ENCODE data around the gene MARVELD1.

MARVELD1 gene

GRCh38 chr10:97721871-97722780 lies 8.6 kb downstream of the MARVELD1 start:
- in situ Hi-C loops (cut with MboI; ENCODE audit: low sequenced_read_pairs, unreplicated experiment) = no loop called here
- DNase-seq (ENCODE audit: low spot score) = no peak
- no peak for TF ChIP-seq CTCF (IDR thresholded peaks at IDR 0.05; ENCODE audit: borderline replicate concordance, control extremely low read depth, extremely low read depth, insufficient read depth, missing control alignments)

- in situ Hi-C loops (cut with MboI; ENCODE audit: low sequenced_read_pairs, unreplicated experiment) = no loop called here
- TF ChIP-seq CTCF (IDR thresholded peaks at IDR 0.05; ENCODE audit: borderline replicate concordance, control extremely low read depth, extremely low read depth, insufficient read depth, missing control alignments) = no peak
- no peak for DNase-seq (ENCODE audit: low spot score)
Measured at GRCh38 chr10:97723001-97723400, 9.5 kb downstream of the MARVELD1 start.

- no peak for DNase-seq (ENCODE audit: low spot score)
- in situ Hi-C loops (cut with MboI; ENCODE audit: low sequenced_read_pairs, unreplicated experiment) = no loop called here
- TF ChIP-seq CTCF (IDR thresholded peaks at IDR 0.05; ENCODE audit: borderline replicate concordance, control extremely low read depth, extremely low read depth, insufficient read depth, missing control alignments) = no peak
Measured at GRCh38 chr10:97724341-97724941, 10.9 kb downstream of the MARVELD1 start.

GRCh38 chr10:97726636-97727178 lies 13.2 kb downstream of the MARVELD1 start:
- in situ Hi-C loops (cut with MboI; ENCODE audit: low sequenced_read_pairs, unreplicated experiment) = no loop called here
- TF ChIP-seq CTCF (IDR thresholded peaks at IDR 0.05; ENCODE audit: borderline replicate concordance, control extremely low read depth, extremely low read depth, insufficient read depth, missing control alignments) = no peak
- no peak for DNase-seq (ENCODE audit: low spot score)

- in situ Hi-C loops (cut with MboI; ENCODE audit: low sequenced_read_pairs, unreplicated experiment) = no loop called here
- TF ChIP-seq CTCF (IDR thresholded peaks at IDR 0.05; ENCODE audit: borderline replicate concordance, control extremely low read depth, extremely low read depth, insufficient read depth, missing control alignments) = no peak
- no peak for DNase-seq (ENCODE audit: low spot score)
Measured at GRCh38 chr10:97729014-97729413, 15.5 kb downstream of the MARVELD1 start.

GRCh38 chr10:97731346-97732051 lies 18.0 kb downstream of the MARVELD1 start:
- peak; percentile 61 for DNase-seq (ENCODE audit: low spot score)
- in situ Hi-C loops (cut with MboI; ENCODE audit: low sequenced_read_pairs, unreplicated experiment) = no loop called here
- TF ChIP-seq CTCF (IDR thresholded peaks at IDR 0.05; ENCODE audit: borderline replicate concordance, control extremely low read depth, extremely low read depth, insufficient read depth, missing control alignments) = peak; percentile 76

All from GM13976 (cell line).